Measurements from ENCODE around the gene MCMBP.

The MCMBP gene

GRCh38 chr10:119811122-119811521 lies 61.5 kb downstream of the MCMBP start:
- DNase-seq (ENCODE audit: low read depth, low spot score): no peak
- H3K4me3 ChIP-seq (ENCODE audit: low read depth, low read length): no peak overlapping the region
- TF ChIP-seq, protein P1, sequence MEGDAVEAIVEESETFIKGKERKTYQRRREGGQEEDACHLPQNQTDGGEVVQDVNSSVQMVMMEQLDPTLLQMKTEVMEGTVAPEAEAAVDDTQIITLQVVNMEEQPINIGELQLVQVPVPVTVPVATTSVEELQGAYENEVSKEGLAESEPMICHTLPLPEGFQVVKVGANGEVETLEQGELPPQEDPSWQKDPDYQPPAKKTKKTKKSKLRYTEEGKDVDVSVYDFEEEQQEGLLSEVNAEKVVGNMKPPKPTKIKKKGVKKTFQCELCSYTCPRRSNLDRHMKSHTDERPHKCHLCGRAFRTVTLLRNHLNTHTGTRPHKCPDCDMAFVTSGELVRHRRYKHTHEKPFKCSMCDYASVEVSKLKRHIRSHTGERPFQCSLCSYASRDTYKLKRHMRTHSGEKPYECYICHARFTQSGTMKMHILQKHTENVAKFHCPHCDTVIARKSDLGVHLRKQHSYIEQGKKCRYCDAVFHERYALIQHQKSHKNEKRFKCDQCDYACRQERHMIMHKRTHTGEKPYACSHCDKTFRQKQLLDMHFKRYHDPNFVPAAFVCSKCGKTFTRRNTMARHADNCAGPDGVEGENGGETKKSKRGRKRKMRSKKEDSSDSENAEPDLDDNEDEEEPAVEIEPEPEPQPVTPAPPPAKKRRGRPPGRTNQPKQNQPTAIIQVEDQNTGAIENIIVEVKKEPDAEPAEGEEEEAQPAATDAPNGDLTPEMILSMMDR (IDR thresholded peaks at IDR 0.05; ENCODE audit: insufficient read depth, low read length, missing control alignments): no peak
- ChIA-PET CTCF (interaction anchor here (1.5 to 2.2 kb wide), 3 partner anchors 9 to 61 kb away, joined by 5 to 7 read pairs (median 6); no protein-coding TSS in a partner anchor), POLR2A (no interaction called here)

GRCh38 chr10:119807960-119808697 lies 64.5 kb downstream of the MCMBP start:
- ChIA-PET CTCF (interaction anchor here (1.0 to 3.3 kb wide), 2 partner anchors 51 to 57 kb away, joined by 6 to 14 read pairs; no protein-coding TSS in a partner anchor), POLR2A (interaction anchor here (1.2 kb wide), 1 partner anchor 47 kb away, joined by 3 read pairs; no protein-coding TSS in a partner anchor)
- TF ChIP-seq, protein P1 (IDR thresholded peaks at IDR 0.05; ENCODE audit: insufficient read depth, low read length, missing control alignments): no peak
- H3K4me3 ChIP-seq (ENCODE audit: low read depth, low read length): no peak overlapping the region
- peak; percentile 63 for DNase-seq (ENCODE audit: low read depth, low spot score)

DNA sequence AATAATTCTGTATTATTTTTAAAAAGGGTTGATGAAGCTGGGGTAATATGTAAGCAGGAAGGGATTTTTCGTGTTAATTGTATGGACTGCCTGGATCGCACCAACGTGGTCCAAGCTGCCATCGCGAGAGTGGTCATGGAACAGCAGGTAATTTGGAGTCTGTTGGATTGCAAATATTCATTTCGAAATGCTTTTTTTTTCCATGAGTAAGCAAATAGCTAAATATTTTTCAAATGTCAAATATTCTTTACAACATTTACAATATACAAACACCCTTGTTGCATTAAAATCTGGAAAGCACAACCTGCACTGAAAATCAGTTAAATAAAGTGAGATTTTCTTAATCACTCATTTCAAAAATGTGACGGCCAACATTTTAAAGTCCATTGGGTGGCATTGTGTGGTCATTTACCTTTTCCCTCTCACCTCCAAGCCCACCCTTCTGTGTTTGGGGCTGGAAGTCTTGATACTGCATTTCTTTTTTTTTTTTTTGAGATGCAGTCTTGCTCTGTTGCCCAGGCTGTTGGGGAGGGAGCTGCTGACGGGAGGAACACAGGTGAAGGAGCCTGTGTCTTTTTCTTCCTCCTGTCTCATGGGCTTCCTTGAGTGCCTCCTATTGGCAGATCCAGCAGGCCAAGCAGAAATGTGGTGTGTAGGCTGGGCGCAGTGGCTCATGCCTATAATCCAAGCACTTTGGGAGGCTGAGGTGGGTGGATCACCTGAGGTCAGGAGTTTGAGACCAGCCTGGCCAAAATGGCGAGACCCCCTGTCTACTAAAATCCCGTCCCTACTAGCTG lies 66.1 kb downstream of the MCMBP start:
- no peak for DNase-seq (ENCODE audit: low read depth, low spot score)
- POLR2A ChIA-PET: no interaction called here
- H3K4me3 ChIP-seq (ENCODE audit: low read depth, low read length): no peak overlapping the region
- CTCF ChIA-PET: interaction anchor here (3.3 kb wide), 1 partner anchor 56 kb away, joined by 14 read pairs; no protein-coding TSS in a partner anchor
- TF ChIP-seq, protein P1 (IDR thresholded peaks at IDR 0.05; ENCODE audit: insufficient read depth, low read length, missing control alignments): no peak

- no peak overlapping the region for H3K4me3 ChIP-seq (ENCODE audit: low read depth, low read length)
- ChIA-PET CTCF (interaction anchor here (0.7 to 3.3 kb wide), 2 partner anchors 55 kb away, joined by 3 to 14 read pairs; no protein-coding TSS in a partner anchor), POLR2A (no interaction called here)
- DNase-seq (ENCODE audit: low read depth, low spot score): no peak
- TF ChIP-seq, protein P1 (IDR thresholded peaks at IDR 0.05; ENCODE audit: insufficient read depth, low read length, missing control alignments): no peak
Observed at GRCh38 chr10:119805702-119806230, 66.9 kb downstream of the MCMBP start.

- ChIA-PET POLR2A (no interaction called here), CTCF (interaction anchor here (1.2 to 2.1 kb wide), 4 partner anchors 33 to 188 kb away, joined by 3 to 14 read pairs (median 4); no protein-coding TSS in a partner anchor)
- DNase-seq (ENCODE audit: low read depth, low spot score): peak; percentile 46
- TF ChIP-seq, protein P1 (IDR thresholded peaks at IDR 0.05; ENCODE audit: insufficient read depth, low read length, missing control alignments): no peak
- H3K4me3 ChIP-seq (ENCODE audit: low read depth, low read length): no peak overlapping the region
Observed at GRCh38 chr10:119803264-119803663, 69.4 kb downstream of the MCMBP start.
